Tibial artery (tissue), 4 donors: ENCODE data around the gene LETM1.

ENCODE experiments used
- DNase-seq, 2 donors: peaks; one replicate each; pipeline ENCODE4 v3.0.0-alpha.2; 2019
- H3K27ac ChIP-seq, 2 donors: fragments of 200-600 bp; sonication (generic) in 1 of 2; 1 replicate in 1 of 2; 2 replicates in 1 of 2; pipeline ENCODE4 v1.5.1; 2018 to 2019; ENCODE audit warnings: mild to moderate bottlenecking in 1 of 2
- H3K27me3 ChIP-seq, 2 donors: fragments of 200-600 bp; sonication (generic) in 1 of 2; one replicate each; pipeline versions ENCODE4 v1.5.1 to v1.6.0; 2016 to 2019
- H3K36me3 ChIP-seq, 3 donors: fragments of 200-600 bp; sonication (generic) in 2 of 3; one replicate each; pipeline ENCODE4 v1.5.1; 2016 to 2019; ENCODE audit warnings: mild to moderate bottlenecking in 2 of 3
- H3K4me1 ChIP-seq, 4 donors: fragments of 200-600 bp; sonication (generic) in 2 of 4; 1 replicate in 3 of 4; 2 replicates in 1 of 4; pipeline ENCODE4 v1.5.1; 2016 to 2019
- H3K4me3 ChIP-seq, 2 donors: fragments of 200-600 bp; sonication (generic) in 1 of 2; 1 replicate in 1 of 2; 2 replicates in 1 of 2; pipeline ENCODE4 v1.5.1; 2018 to 2019; ENCODE audit warnings: mild to moderate bottlenecking in 2 of 2
- H3K9me3 ChIP-seq, 3 donors: fragments of 200-600 bp; sonication (generic) in 1 of 3; one replicate each; pipeline ENCODE4 v1.5.1; 2016 to 2019
- CTCF ChIP-seq, 2 experiments: fragments of 200-600 bp in 1 of 2; fragments of 450-650 bp in 1 of 2; IDR thresholded peaks; one replicate each; pipeline ENCODE4 v1.5.1; 2017 to 2019; ENCODE audit warnings: antibody characterized with exemption in 2 of 2, mild to moderate bottlenecking in 1 of 2, moderate library complexity in 1 of 2
- intact Hi-C: fragments of 100-400 bp; cut with DNase I; formaldehyde crosslinking; loops from one replicate; pipeline ENCODE4 v1.15.0; 2023; ENCODE audit warnings: low total_unique reads

LETM1 gene

GRCh38 chr4:1856071-1856942 is at the start of gene LETM1:
Gene LETM1 (minus strand): TSS chr4:1856156. CDS start chr4:1855950, 206 bp downstream.
- H3K4me1 ChIP-seq, result peaks cover 9 to 34% (median 19%) of the 10 kb centered on the region in 4 donors
- H3K9me3 ChIP-seq, result no peaks in the 10 kb centered on the region
- H3K36me3 ChIP-seq, result no peaks in the 10 kb centered on the region
- H3K4me3 ChIP-seq, result peak within 1 kb of the TSS; percentile 65 to 69
- H3K27ac ChIP-seq, result peak within 1 kb of the TSS; percentile 77 to 84
- peak; percentile 94 to 98 for DNase-seq
- intact Hi-C loops, result loop anchor here (10.0 kb wide), 1 partner anchor 48 kb away; no protein-coding TSS in a partner anchor
- H3K27me3 ChIP-seq, result peaks cover 0 to 3% of the 10 kb centered on the region in 2 donors
- no peak for TF ChIP-seq CTCF (IDR thresholded peaks at IDR 0.05)

- Histone ChIP-seq H3K4me3 (no peak overlapping the region), H3K9me3 (no peaks in the 10 kb centered on the region), H3K4me1 (peaks cover 0 to 6% (median 0%) of the 10 kb centered on the region in 4 donors), H3K27ac (no peak overlapping the region), H3K27me3 (no peaks in the 10 kb centered on the region), H3K36me3 (peaks cover 6 to 55% (median 35%) of the 10 kb centered on the region in 3 donors)
- TF ChIP-seq CTCF (IDR thresholded peaks at IDR 0.05), result no peak
- intact Hi-C loops, result loop anchor here (10.0 kb wide), 1 partner anchor 49 kb away; the partner anchor contains the start of gene LETM1
- DNase-seq, result no peak
These were observed 48.1 kb upstream of the LETM1 start for GRCh38 chr4:1904042-1904441.

GRCh38 chr4:1903035-1903434 is 47.1 kb upstream of the LETM1 start:
- Histone ChIP-seq H3K4me1 (peaks cover 0 to 9% (median 0%) of the 10 kb centered on the region in 4 donors), H3K27ac (no peak overlapping the region), H3K4me3 (no peak overlapping the region), H3K9me3 (no peaks in the 10 kb centered on the region), H3K36me3 (peaks cover 6 to 55% (median 35%) of the 10 kb centered on the region in 3 donors), H3K27me3 (no peaks in the 10 kb centered on the region)
- TF ChIP-seq CTCF (IDR thresholded peaks at IDR 0.05), result no peak
- intact Hi-C loops, result loop anchor here (10.0 kb wide), 1 partner anchor 48 kb away; the partner anchor contains the start of gene LETM1
- DNase-seq, result no peak

- intact Hi-C loops, result loop anchor here (10.0 kb wide), 1 partner anchor 47 kb away; the partner anchor contains the start of gene LETM1
- DNase-seq, result no peak
- no peaks in the 10 kb centered on the region for H3K27me3 ChIP-seq
- no peak for TF ChIP-seq CTCF (IDR thresholded peaks at IDR 0.05)
- peaks cover 0 to 9% (median 0%) of the 10 kb centered on the region in 4 donors for H3K4me1 ChIP-seq
- no peak overlapping the region for H3K4me3 ChIP-seq
- H3K9me3 ChIP-seq, result no peaks in the 10 kb centered on the region
- no peak overlapping the region for H3K27ac ChIP-seq
- peaks cover 6 to 55% (median 35%) of the 10 kb centered on the region in 3 donors for H3K36me3 ChIP-seq
These were observed 46.3 kb upstream of the LETM1 start for GRCh38 chr4:1902243-1902642.

GRCh38 chr4:1901127-1901526 is 45.2 kb upstream of the LETM1 start:
- Histone ChIP-seq H3K4me3 (no peak overlapping the region), H3K9me3 (no peaks in the 10 kb centered on the region), H3K36me3 (peaks cover 0 to 52% (median 35%) of the 10 kb centered on the region in 3 donors), H3K27me3 (no peaks in the 10 kb centered on the region), H3K27ac (no peak overlapping the region), H3K4me1 (peaks cover 0 to 9% (median 0%) of the 10 kb centered on the region in 4 donors)
- no peak for DNase-seq
- intact Hi-C loops, result loop anchor here (10.0 kb wide), 1 partner anchor 46 kb away; the partner anchor contains the start of gene LETM1
- no peak for TF ChIP-seq CTCF (IDR thresholded peaks at IDR 0.05)
